Esophagus squamous epithelium (tissue), 5 donors: ENCODE data around the gene KLHL29. TPM values are rescaled to one million over a fixed set of nuclear protein-coding genes. Genes with fewer than 3 reads are reported as not detected.

ENCODE experiments used
- DNase-seq: peaks from one replicate; lab custom pipeline; 2025; lab: John Stamatoyannopoulos, UW
- H3K27ac ChIP-seq, 4 donors: fragments of 200-600 bp; sonication (generic); one replicate each; pipeline ENCODE4 v1.5.1; 2016 to 2019; ENCODE audit warnings: mild to moderate bottlenecking in 1 of 4
- H3K27me3 ChIP-seq, 4 donors: fragments of 200-600 bp; sonication (generic); 1 replicate in 3 of 4; 2 replicates in 1 of 4; pipeline versions ENCODE4 v1.5.1 to v1.6.0; 2017 to 2021; ENCODE audit warnings: antibody characterized with exemption in 1 of 4
- H3K36me3 ChIP-seq, 3 donors: fragments of 200-600 bp; sonication (generic); one replicate each; pipeline ENCODE4 v1.5.1; 2016 to 2019
- H3K4me1 ChIP-seq, 3 donors: fragments of 200-600 bp; sonication (generic); one replicate each; pipeline ENCODE4 v1.5.1; 2017 to 2019
- H3K4me3 ChIP-seq, 4 donors: fragments of 200-600 bp; sonication (generic); 1 replicate in 3 of 4; 2 replicates in 1 of 4; pipeline ENCODE4 v1.5.1; 2016 to 2019; ENCODE audit warnings: mild to moderate bottlenecking in 2 of 4, moderate library complexity in 1 of 4
- H3K9me3 ChIP-seq, 3 donors: fragments of 200-600 bp; sonication (generic); one replicate each; pipeline ENCODE4 v1.5.1; 2016 to 2019
- POLR2A ChIP-seq, 4 donors: fragments of 450-650 bp; IDR thresholded peaks; one replicate each; pipeline ENCODE4 v1.6.1; 2017; ENCODE audit warnings: antibody characterized with exemption in 4 of 4, mild to moderate bottlenecking in 4 of 4, moderate library complexity in 3 of 4
- WGBS, 2 donors: methylation state at CpG; one replicate each; pipeline ENCODE4 v1.1.5; 2018; 5-methylcytosine and 5-hydroxymethylcytosine counted together
- intact Hi-C: fragments of 100-400 bp; cut with DNase I; formaldehyde crosslinking; loops from one replicate; pipeline ENCODE4 v1.15.0; 2022
- total RNA-seq, 4 donors: library from RNA; depleted of rRNA; stranded (reverse); fragments of >200 nt; gene quantifications; one replicate each; pipeline ENCODE4 v1.1.0, GENCODE V29; 2016
- TF ChIP-seq, protein P1 (sequence below), 6 experiments: fragments of 450-650 bp in 4 of 6; fragments of 200-600 bp in 2 of 6; sonication (generic) in 2 of 6; IDR thresholded peaks; one replicate each; pipeline ENCODE4 v1.5.1; 2016 to 2019; ENCODE audit warnings: antibody characterized with exemption in 6 of 6, mild to moderate bottlenecking in 4 of 6, moderate library complexity in 4 of 6
- donor health status: DM: yes; HTN: yes; CAD: no.

KLHL29 gene
- total RNA-seq, 4 donors from 2014 or later = 3.4 to 11.8 (median 5.9) TPM

DNA sequence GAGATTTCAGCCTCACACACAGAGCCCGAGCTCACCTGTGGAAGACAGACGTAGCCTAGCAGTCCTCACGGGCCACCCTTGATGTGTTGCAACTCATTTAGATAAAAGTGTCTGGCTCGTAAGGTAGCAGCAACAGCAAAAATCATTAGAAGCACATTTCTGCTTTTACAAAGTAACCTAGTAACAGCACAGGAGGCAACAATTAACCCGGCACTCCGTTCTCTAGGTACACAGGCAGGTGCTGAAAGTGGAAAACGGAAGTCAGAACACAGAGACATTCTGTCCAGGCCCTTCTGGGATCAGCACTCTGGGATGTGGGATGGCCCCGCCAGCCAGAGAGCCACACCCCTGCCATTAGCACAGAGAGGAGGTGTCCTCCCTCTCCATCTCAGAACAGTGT, 99.3 kb downstream of the KLHL29 start:
- Histone ChIP-seq H3K36me3 (no peaks in the 10 kb centered on the region), H3K4me3 (no peak overlapping the region), H3K4me1 (peaks cover 0 to 27% (median 12%) of the 10 kb centered on the region in 3 donors), H3K27me3 (no peaks in the 10 kb centered on the region), H3K9me3 (no peaks in the 10 kb centered on the region), H3K27ac (no peak overlapping the region)
- intact Hi-C loops = no loop called here
- 90 to 94% methylated on average over 7 of the region's 8 CpGs for WGBS, 2 donors
- DNase-seq = no peak
- no peak for TF ChIP-seq POLR2A (IDR thresholded peaks at IDR 0.05)
- TF ChIP-seq, protein P1, sequence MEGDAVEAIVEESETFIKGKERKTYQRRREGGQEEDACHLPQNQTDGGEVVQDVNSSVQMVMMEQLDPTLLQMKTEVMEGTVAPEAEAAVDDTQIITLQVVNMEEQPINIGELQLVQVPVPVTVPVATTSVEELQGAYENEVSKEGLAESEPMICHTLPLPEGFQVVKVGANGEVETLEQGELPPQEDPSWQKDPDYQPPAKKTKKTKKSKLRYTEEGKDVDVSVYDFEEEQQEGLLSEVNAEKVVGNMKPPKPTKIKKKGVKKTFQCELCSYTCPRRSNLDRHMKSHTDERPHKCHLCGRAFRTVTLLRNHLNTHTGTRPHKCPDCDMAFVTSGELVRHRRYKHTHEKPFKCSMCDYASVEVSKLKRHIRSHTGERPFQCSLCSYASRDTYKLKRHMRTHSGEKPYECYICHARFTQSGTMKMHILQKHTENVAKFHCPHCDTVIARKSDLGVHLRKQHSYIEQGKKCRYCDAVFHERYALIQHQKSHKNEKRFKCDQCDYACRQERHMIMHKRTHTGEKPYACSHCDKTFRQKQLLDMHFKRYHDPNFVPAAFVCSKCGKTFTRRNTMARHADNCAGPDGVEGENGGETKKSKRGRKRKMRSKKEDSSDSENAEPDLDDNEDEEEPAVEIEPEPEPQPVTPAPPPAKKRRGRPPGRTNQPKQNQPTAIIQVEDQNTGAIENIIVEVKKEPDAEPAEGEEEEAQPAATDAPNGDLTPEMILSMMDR (IDR thresholded peaks at IDR 0.05) = no peak

DNA sequence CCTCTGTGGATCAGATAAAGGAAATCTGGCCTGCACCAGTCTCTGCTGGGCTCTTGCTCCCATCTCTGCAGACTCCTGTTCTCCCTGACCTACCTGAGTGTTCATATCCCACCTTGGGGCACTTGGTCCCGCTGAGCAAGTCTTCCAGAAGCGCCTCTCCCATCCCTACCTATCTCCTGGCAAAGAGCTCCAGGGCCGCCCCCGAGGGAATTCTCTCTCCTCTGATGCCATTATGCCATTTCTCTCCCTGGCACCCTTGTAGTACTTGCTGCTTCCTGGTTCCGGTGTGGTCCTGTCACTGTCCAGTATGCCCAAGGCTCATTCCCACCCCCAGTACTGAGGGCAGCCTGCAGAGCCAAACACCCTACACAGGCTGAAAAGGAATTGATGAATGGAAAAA, 99.8 kb downstream of the KLHL29 start:
- Histone ChIP-seq H3K9me3 (no peaks in the 10 kb centered on the region), H3K4me3 (no peak overlapping the region), H3K4me1 (peaks cover 0 to 27% (median 12%) of the 10 kb centered on the region in 3 donors), H3K27me3 (no peaks in the 10 kb centered on the region), H3K36me3 (no peaks in the 10 kb centered on the region), H3K27ac (no peak overlapping the region)
- intact Hi-C loops = no loop called here
- no peak for DNase-seq
- 68 to 75% methylated on average over 4 to 5 of the region's 5 CpGs for WGBS, 2 donors
- TF ChIP-seq, protein P1 (IDR thresholded peaks at IDR 0.05) = no peak
- no peak for TF ChIP-seq POLR2A (IDR thresholded peaks at IDR 0.05)

DNA sequence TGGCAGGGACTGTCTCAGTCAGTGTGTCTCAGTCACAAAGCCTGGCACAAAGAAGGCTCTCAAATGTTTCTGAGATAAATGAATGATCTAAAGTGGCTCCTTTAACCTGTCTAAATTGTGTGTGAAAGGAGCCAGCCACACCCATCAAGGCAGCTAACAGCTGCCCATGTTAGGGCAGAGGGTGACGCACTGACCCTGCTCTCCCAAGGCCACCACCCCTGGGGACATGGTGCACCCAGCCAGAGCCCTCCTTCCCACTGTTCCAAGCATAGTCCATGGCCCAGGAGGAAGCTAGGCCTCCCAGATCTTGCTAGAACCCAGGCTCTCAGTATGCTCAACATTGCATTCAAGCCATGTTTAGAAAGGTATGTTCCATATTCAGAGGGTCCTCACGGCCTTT, 100.3 kb downstream of the KLHL29 start:
- H3K27ac ChIP-seq = no peak overlapping the region
- H3K4me1 ChIP-seq = peaks cover 0 to 27% (median 12%) of the 10 kb centered on the region in 3 donors
- WGBS, 2 donors = 73 to 93% methylated on average over 2 of the region's 2 CpGs
- H3K4me3 ChIP-seq = no peak overlapping the region
- H3K9me3 ChIP-seq = no peaks in the 10 kb centered on the region
- no peaks in the 10 kb centered on the region for H3K27me3 ChIP-seq
- intact Hi-C loops = no loop called here
- no peaks in the 10 kb centered on the region for H3K36me3 ChIP-seq
- DNase-seq = no peak
- no peak for TF ChIP-seq POLR2A (IDR thresholded peaks at IDR 0.05)
- TF ChIP-seq, protein P1 (IDR thresholded peaks at IDR 0.05) = no peak

GRCh38 chr2:23485841-23486683, 101.1 kb downstream of the KLHL29 start:
- Histone ChIP-seq H3K36me3 (no peaks in the 10 kb centered on the region), H3K27me3 (no peaks in the 10 kb centered on the region), H3K4me1 (peaks cover 0 to 20% (median 9%) of the 10 kb centered on the region in 3 donors), H3K27ac (no peak overlapping the region), H3K9me3 (no peaks in the 10 kb centered on the region), H3K4me3 (no peak overlapping the region)
- intact Hi-C loops = no loop called here
- TF ChIP-seq, protein P1 (IDR thresholded peaks at IDR 0.05) = no peak
- no peak for TF ChIP-seq POLR2A (IDR thresholded peaks at IDR 0.05)
- DNase-seq = no peak
- 83 to 91% methylated on average over 7 to 10 of the region's 10 CpGs for WGBS, 2 donors

DNA sequence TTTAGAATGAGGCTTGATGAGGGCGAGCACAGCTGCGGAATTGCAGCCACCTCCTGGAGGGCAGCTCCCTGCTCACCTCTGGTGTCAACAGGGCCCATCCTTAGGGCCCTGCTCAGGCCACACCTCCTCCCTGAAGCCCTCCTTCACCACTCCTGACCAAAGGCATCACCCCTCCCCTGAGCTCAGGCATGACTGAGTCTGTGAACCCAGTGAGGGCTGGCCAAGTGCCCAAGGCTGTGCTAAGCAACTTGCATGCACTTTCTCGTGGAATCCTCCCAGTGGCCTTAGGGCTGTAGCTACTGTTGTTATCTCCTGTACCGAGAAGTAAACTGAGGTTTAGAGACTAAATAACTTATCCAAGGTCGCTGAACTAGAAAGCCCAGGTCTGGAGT, 101.7 kb downstream of the KLHL29 start:
- no peaks in the 10 kb centered on the region for H3K27me3 ChIP-seq
- WGBS, 2 donors = 56 to 81% methylated on average over 5 of the region's 5 CpGs
- H3K27ac ChIP-seq = no peak overlapping the region
- no peaks in the 10 kb centered on the region for H3K9me3 ChIP-seq
- H3K4me3 ChIP-seq = no peak overlapping the region
- H3K36me3 ChIP-seq = no peaks in the 10 kb centered on the region
- no peak for DNase-seq
- intact Hi-C loops = no loop called here
- H3K4me1 ChIP-seq = peaks cover 0 to 15% (median 5%) of the 10 kb centered on the region in 3 donors
- TF ChIP-seq, protein P1 (IDR thresholded peaks at IDR 0.05) = no peak
- TF ChIP-seq POLR2A (IDR thresholded peaks at IDR 0.05) = no peak
